Measurements from ENCODE around the gene CDCA3. TPM values are rescaled to one million over a fixed set of nuclear protein-coding genes. Genes with fewer than 3 reads are reported as not detected.
"Not testable (repeated sequence)": the region's sequence is repeated elsewhere in the genome, so short reads cannot be mapped to it uniquely, and the experiment has no call there.

Gene CDCA3
- 1 to 10 TPM in 2 of 4 donors, under 1 TPM in 2; 0.47 to 1.6 (median 1.1) TPM for total RNA-seq

DNA sequence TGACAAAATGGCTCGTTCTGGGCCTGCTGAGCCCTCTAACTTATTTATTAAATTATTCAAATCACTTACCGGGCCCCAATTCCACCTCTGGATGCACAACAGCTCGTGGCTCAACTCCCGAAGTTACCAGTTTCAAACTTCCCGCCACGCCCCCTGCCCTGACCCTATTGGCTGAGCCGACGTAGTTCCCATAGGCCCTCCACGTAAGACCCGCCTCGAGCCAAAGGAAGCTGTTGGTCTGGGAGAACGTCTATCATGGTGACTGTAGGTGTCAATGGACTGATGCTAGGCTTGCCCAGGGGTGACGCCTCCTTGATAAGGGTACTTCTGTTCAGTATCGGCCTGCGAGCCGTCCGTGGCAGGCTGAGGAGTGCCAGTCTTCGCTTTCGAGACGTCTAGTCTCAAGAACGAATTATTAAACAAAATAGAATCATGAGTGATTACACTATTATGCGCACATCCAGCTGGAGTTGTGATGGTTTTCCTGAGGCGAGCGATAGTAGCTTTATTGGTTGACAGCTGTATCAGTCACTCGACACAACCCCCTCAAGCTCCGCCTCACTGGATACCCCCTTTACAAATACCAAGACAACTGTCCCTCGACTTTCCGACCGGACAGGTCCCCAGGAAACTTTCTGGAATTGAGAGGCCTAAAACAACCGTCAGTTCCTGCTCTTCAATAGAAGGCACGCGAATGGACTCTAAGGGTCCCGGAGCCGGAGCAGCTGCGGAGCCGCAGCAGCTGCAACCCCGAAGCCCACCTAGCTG is at the start of gene CDCA3:
CDCA3 (minus strand) TSS at position 134 of the 768 bp plus-strand sequence. CDS start 334 bp downstream, outside the sequence.
- DNase-seq (ENCODE audit: low spot score) (peak; percentile 92), ATAC-seq (ENCODE audit: low FRiP score) (peak; percentile 73)
- TF ChIP-seq, protein P1, sequence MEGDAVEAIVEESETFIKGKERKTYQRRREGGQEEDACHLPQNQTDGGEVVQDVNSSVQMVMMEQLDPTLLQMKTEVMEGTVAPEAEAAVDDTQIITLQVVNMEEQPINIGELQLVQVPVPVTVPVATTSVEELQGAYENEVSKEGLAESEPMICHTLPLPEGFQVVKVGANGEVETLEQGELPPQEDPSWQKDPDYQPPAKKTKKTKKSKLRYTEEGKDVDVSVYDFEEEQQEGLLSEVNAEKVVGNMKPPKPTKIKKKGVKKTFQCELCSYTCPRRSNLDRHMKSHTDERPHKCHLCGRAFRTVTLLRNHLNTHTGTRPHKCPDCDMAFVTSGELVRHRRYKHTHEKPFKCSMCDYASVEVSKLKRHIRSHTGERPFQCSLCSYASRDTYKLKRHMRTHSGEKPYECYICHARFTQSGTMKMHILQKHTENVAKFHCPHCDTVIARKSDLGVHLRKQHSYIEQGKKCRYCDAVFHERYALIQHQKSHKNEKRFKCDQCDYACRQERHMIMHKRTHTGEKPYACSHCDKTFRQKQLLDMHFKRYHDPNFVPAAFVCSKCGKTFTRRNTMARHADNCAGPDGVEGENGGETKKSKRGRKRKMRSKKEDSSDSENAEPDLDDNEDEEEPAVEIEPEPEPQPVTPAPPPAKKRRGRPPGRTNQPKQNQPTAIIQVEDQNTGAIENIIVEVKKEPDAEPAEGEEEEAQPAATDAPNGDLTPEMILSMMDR (IDR thresholded peaks at IDR 0.05): no peak

DNA sequence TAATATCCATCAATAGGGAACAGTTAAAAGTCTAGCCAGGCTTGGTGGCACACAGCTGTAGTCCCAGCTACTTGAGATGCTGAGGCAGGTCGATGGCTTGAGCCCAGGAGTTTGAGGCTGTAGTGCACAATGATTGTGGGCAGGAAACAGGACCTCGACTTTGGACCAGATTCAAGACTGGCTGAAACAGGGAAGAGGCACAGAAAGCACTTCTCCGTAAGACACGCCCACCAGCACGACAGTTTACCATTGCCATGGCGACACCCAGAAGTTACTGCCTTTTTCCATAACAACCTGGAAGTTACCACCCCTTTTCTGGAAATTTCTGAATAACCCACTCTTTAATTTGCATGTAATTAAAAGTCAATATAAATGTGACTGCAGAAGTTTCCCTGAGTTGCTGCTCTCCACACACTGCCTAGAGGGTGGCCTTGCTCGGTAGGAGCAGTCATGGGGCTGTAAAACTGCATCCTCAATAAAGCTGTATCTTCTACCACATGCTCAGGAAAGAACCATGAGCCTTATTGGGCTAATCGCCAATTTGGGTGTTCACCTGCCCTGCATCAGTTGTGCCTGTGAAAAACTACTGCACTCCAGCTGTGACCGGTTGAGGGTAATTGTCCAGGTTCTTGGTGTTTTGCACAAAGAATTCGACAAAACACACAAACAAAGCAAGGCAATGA is 48.9 kb upstream of the CDCA3 start:
- DNase-seq (ENCODE audit: low spot score): no peak
- ATAC-seq (ENCODE audit: low FRiP score): no peak
- TF ChIP-seq, protein P1 (IDR thresholded peaks at IDR 0.05): no peak

DNA sequence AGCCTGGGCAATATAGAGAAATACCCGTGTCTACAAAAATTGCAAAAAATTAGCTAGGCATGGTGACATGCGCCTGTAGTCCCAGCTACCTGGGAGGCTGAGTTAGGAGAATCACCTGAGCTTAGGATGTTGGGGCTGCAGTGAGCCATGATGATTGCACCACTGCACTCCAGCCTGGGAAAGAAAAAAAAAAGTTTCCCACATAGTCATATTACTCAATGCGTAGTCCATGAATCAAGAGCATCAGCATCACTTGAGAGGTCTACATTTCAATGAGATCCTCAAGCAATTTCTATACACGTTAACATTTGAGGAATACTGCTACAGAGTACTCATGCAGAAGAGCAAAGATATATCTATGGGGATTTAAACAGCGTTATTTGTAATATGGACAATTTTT is 48.3 kb upstream of the CDCA3 start:
- no peak for ATAC-seq (ENCODE audit: low FRiP score)
- no peak for DNase-seq (ENCODE audit: low spot score)
- TF ChIP-seq, protein P1 (IDR thresholded peaks at IDR 0.05): no peak

DNA sequence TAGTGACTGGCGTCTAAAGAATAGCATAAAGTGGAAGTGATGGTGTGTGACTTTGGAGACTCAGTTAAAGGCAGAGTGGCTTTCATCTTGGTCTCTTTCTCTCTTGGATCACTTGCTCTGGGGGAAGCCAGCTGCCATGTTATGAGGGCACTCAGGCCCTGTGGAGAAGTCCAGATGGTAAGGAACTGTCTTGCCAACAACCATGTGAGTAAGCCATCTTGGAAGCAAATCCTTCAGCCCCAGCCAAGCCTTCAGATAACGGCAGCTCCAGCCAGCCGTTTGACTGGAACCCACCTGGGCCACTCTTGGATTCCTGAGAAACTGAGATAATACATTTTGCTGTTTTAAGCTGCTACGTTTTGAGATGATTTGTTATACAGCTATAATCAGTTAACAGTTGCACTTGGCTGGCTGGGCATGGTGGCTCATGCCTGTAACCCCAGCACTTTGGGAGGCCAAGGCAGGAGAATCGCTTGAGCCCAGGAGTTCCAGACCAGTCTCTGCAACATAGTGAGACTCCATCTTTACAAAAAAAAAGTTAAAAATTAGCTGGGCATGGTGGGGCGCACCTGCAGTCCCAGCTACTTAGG is 45.9 kb upstream of the CDCA3 start:
- TF ChIP-seq, protein P1 (IDR thresholded peaks at IDR 0.05): no peak
- DNase-seq (ENCODE audit: low spot score) (no peak), ATAC-seq (ENCODE audit: low FRiP score) (no peak)

DNA sequence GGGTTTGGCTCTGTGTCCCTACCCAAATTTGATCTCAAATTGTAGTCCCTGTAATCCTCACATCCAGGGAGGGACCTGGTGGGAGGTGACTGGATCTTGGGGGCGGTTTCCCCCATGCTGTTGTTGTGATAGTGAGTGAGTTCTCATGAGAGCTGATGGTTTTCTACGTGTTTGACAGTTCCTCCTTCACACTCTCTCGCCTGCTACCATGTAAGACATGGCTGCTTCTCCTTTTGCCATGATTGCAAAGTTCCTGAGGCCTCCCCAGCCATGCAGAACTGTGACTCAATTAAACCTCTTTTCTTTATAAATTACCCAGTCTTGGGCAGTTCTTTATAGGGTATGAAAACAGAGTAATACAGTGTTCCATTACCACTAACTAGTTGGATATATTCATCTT is 43.2 kb upstream of the CDCA3 start:
- DNase-seq (ENCODE audit: low spot score): no peak
- TF ChIP-seq, protein P1 (IDR thresholded peaks at IDR 0.05): no peak
- no peak for ATAC-seq (ENCODE audit: low FRiP score)

DNA sequence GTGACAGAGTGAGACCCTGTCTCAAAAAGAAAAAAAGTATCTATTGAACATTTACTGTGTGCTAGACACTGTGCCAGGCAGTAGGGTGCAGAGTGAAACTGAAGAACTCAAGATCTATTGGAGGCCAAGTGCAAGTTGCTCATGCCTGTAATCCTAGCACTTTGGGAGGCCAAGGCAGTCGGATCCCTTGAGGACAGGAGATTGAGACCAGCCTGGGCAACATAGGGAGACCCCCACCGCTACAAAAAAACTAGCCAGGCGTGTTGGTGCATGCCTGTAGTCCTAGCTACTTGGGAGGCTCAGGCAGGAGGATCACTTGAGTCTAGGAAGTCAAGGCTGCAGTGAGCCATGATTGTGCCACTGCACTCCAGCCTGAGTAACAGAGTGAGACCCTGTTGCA is 41.6 kb upstream of the CDCA3 start:
- not testable (repeated sequence) for ATAC-seq (ENCODE audit: low FRiP score); DNase-seq (ENCODE audit: low spot score)

DNA sequence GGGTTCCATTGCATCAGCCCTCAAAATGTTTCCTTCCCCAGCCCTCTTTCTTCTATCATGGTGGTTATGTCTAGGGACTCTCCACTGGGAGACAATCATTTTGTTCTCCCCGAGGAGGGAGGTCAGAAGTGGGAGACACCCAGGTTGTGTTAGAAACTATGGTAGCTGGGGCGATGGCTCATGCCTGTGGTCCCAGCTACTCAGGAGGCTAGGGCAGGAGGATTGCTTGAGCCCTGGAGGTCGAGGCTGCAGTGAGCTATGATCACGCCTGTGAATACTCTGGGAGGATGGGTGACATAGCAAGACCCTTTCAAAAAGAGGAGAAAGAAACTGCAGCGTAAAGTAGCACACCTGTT is 40.5 kb upstream of the CDCA3 start:
- ATAC-seq (ENCODE audit: low FRiP score) (peak; percentile 3), DNase-seq (ENCODE audit: low spot score) (no peak)
- TF ChIP-seq, protein P1 (IDR thresholded peaks at IDR 0.05): no peak

Data from omental fat pad (tissue), 4 donors.